Neuronal stem cell (in vitro differentiated cells): ENCODE data around the gene FIGLA.

ENCODE experiments used
- DNase-seq: peaks from one replicate; pipeline ENCODE4 v3.0.0-alpha.2; 2013; ENCODE audit warnings: low spot score
- H2AFZ ChIP-seq: one replicate; pipeline ENCODE4 v1.6.1; 2013; ENCODE audit warnings: mild to moderate bottlenecking, low read length, inconsistent platforms
- H2AK5ac ChIP-seq: 2 replicates; pipeline ENCODE4 v1.6.1; 2013; ENCODE audit warnings: low read depth, mild to moderate bottlenecking, inconsistent platforms, low read length, moderate library complexity, mixed read lengths
- H2BK120ac ChIP-seq: 2 replicates; pipeline ENCODE4 v1.6.1; 2013; ENCODE audit warnings: low read depth, mild to moderate bottlenecking, inconsistent platforms, low read length, moderate library complexity, mixed read lengths
- H2BK12ac ChIP-seq: one replicate; pipeline ENCODE4 v1.6.1; 2013; ENCODE audit warnings: low read length, inconsistent platforms
- H2BK15ac ChIP-seq: 2 replicates; pipeline ENCODE4 v1.6.1; 2013; ENCODE audit warnings: mild to moderate bottlenecking, low read length, inconsistent platforms, mixed read lengths
- H2BK5ac ChIP-seq: one replicate; pipeline ENCODE4 v1.6.1; 2013; ENCODE audit warnings: inconsistent platforms, mild to moderate bottlenecking, low read length, moderate library complexity
- H3K14ac ChIP-seq: one replicate; pipeline ENCODE4 v1.6.1; 2013; ENCODE audit warnings: low read length, inconsistent platforms
- H3K18ac ChIP-seq: 2 replicates; pipeline ENCODE4 v1.6.1; 2013; ENCODE audit warnings: low read length, inconsistent platforms
- H3K23ac ChIP-seq: 2 replicates; pipeline ENCODE4 v1.6.1; 2013; ENCODE audit warnings: low read depth, mild to moderate bottlenecking, mixed read lengths, low read length, inconsistent platforms; ENCODE audit not compliant: poor library complexity
- H3K27ac ChIP-seq: replicated peaks from 3 replicates; pipeline ENCODE4 v1.5.1; 2013; ENCODE audit warnings: low read length, inconsistent platforms
- H3K27me3 ChIP-seq, 3 experiments: 2 replicates each; pipeline ENCODE4 v1.6.1; 2013; ENCODE audit warnings: low read length in 3 of 3, mild to moderate bottlenecking in 2 of 3, inconsistent platforms in 1 of 3, low read depth in 1 of 3, mixed read lengths in 1 of 3, moderate library complexity in 1 of 3; ENCODE audit not compliant: control insufficient read depth in 3 of 3, insufficient read depth in 3 of 3
- H3K36me3 ChIP-seq, 2 donors: replicated peaks in 1 of 2; 2 replicates each; pipeline ENCODE4 v1.6.1; 2013; ENCODE audit warnings: low read length in 2 of 2; ENCODE audit not compliant: control insufficient read depth in 2 of 2, insufficient read depth in 2 of 2
- H3K4ac ChIP-seq: 2 replicates; pipeline ENCODE4 v1.6.1; 2013; ENCODE audit warnings: inconsistent platforms, mild to moderate bottlenecking, low read length, moderate library complexity
- H3K4me1 ChIP-seq, 2 donors: 1 replicate in 1 of 2; 2 replicates in 1 of 2; pipeline ENCODE4 v1.6.1; 2013; ENCODE audit warnings: low read length in 2 of 2, low read depth in 1 of 2; ENCODE audit not compliant: control insufficient read depth in 2 of 2, insufficient read depth in 1 of 2
- H3K4me2 ChIP-seq: one replicate; pipeline ENCODE4 v1.6.1; 2013; ENCODE audit warnings: mild to moderate bottlenecking, low read length, inconsistent platforms; ENCODE audit not compliant: insufficient read depth, poor library complexity, severe bottlenecking
- H3K4me3 ChIP-seq, 2 donors: 2 replicates each; pipeline ENCODE4 v1.5.1; 2013; ENCODE audit warnings: low read length in 2 of 2, mild to moderate bottlenecking in 2 of 2, inconsistent platforms in 1 of 2, moderate library complexity in 1 of 2
- H3K79me1 ChIP-seq: one replicate; pipeline ENCODE4 v1.6.1; 2013; ENCODE audit warnings: low read depth, mild to moderate bottlenecking, inconsistent platforms, low read length, moderate library complexity
- H3K9ac ChIP-seq: one replicate; pipeline ENCODE4 v1.6.1; 2013; ENCODE audit warnings: mild to moderate bottlenecking, low read depth, low read length, inconsistent platforms; ENCODE audit not compliant: poor library complexity
- H3K9me3 ChIP-seq, 2 donors: replicated peaks in 1 of 2; 2 replicates each; pipeline versions ENCODE3 to v1.6.1; 2013; ENCODE audit warnings: low read length in 2 of 2, mild to moderate bottlenecking in 2 of 2, inconsistent platforms in 1 of 2, low read depth in 1 of 2, mixed read lengths in 1 of 2, moderate library complexity in 1 of 2; ENCODE audit not compliant: control insufficient read depth in 2 of 2, insufficient read depth in 1 of 2
- H4K8ac ChIP-seq: one replicate; pipeline ENCODE4 v1.6.1; 2013; ENCODE audit warnings: low read depth, mild to moderate bottlenecking, inconsistent platforms, low read length, moderate library complexity
- H4K91ac ChIP-seq: one replicate; pipeline ENCODE4 v1.6.1; 2013; ENCODE audit warnings: low read length, low read depth, mild to moderate bottlenecking, inconsistent platforms; ENCODE audit not compliant: poor library complexity
- WGBS, 2 donors: extraction: QIAGEN DNeasy Blood & Tissue Kit; methylation state at CpG; one replicate each; pipeline ENCODE4 v1.1.7; 2013; ENCODE audit warnings: missing lambda C conversion rate in 2 of 2, mixed read lengths in 1 of 2; ENCODE audit not compliant: insufficient read length in 2 of 2, insufficient replicate concordance in 1 of 2; ENCODE audit errors: extremely low coverage in 2 of 2; 5-methylcytosine and 5-hydroxymethylcytosine counted together

The FIGLA gene

GRCh38 chr2:70738159-70738558 lies 52.3 kb downstream of the FIGLA start:
- Histone ChIP-seq H3K14ac (no peak overlapping the region), H3K4me3 (no peak overlapping the region), H3K27ac (no peak overlapping the region), H2BK120ac (no peak overlapping the region), H3K23ac (no peak overlapping the region), H2BK15ac (no peak overlapping the region), H4K8ac (no peak overlapping the region), H2BK12ac (no peak overlapping the region), H2AFZ (no peak overlapping the region), H3K4me1 (peaks cover 21 to 31% of the 10 kb centered on the region in 2 donors), H4K91ac (no peak overlapping the region), H2AK5ac (no peak overlapping the region), H3K27me3 (no peaks in the 10 kb centered on the region), H3K36me3 (peaks cover 0 to 7% of the 10 kb centered on the region in 2 donors), H3K18ac (no peak overlapping the region), H2BK5ac (no peak overlapping the region), H3K4me2 (no peak overlapping the region), H3K9me3 (peaks cover 0 to 7% of the 10 kb centered on the region in 2 donors), H3K9ac (no peak overlapping the region), H3K79me1 (no peaks in the 10 kb centered on the region), H3K4ac (no peak overlapping the region)
- no peak for DNase-seq
- WGBS, 2 donors: no CpG with 5 or more reads among the region's 2 CpGs

GRCh38 chr2:70735071-70735470 lies 55.4 kb downstream of the FIGLA start:
- H3K27ac ChIP-seq: no peak overlapping the region
- DNase-seq: no peak
- no peak overlapping the region for H3K23ac ChIP-seq
- H3K14ac ChIP-seq: no peak overlapping the region
- no CpG with 5 or more reads among the region's 2 CpGs for whole genome bisulfite sequencing, 2 donors
- peaks cover 0 to 3% of the 10 kb centered on the region in 2 donors for H3K9me3 ChIP-seq
- no peak overlapping the region for H2BK120ac ChIP-seq
- no peak overlapping the region for H2BK15ac ChIP-seq
- no peak overlapping the region for H3K9ac ChIP-seq
- no peak overlapping the region for H2BK12ac ChIP-seq
- no peak overlapping the region for H3K4me2 ChIP-seq
- H3K18ac ChIP-seq: no peak overlapping the region
- no peak overlapping the region for H3K4ac ChIP-seq
- no peak overlapping the region for H3K4me3 ChIP-seq
- H4K8ac ChIP-seq: no peak overlapping the region
- no peak overlapping the region for H4K91ac ChIP-seq
- H2AK5ac ChIP-seq: no peak overlapping the region
- H3K27me3 ChIP-seq: no peaks in the 10 kb centered on the region
- no peaks in the 10 kb centered on the region for H3K36me3 ChIP-seq
- H2AFZ ChIP-seq: no peak overlapping the region
- no peak overlapping the region for H2BK5ac ChIP-seq
- no peaks in the 10 kb centered on the region for H3K79me1 ChIP-seq
- peaks cover 26 to 42% of the 10 kb centered on the region in 2 donors for H3K4me1 ChIP-seq

- Histone ChIP-seq H3K18ac (no peak overlapping the region), H2AK5ac (no peak overlapping the region), H2BK15ac (no peak overlapping the region), H3K23ac (no peak overlapping the region), H4K8ac (no peak overlapping the region), H3K27ac (no peak overlapping the region), H3K79me1 (no peaks in the 10 kb centered on the region), H3K14ac (no peak overlapping the region), H2BK5ac (no peak overlapping the region), H3K4me1 (peaks cover 26 to 46% of the 10 kb centered on the region in 2 donors), H3K4ac (no peak overlapping the region), H3K4me3 (no peak overlapping the region), H3K27me3 (no peaks in the 10 kb centered on the region), H2BK12ac (no peak overlapping the region), H3K4me2 (no peak overlapping the region), H2AFZ (no peak overlapping the region), H2BK120ac (no peak overlapping the region), H3K36me3 (no peaks in the 10 kb centered on the region), H4K91ac (no peak overlapping the region), H3K9me3 (no peaks in the 10 kb centered on the region), H3K9ac (no peak overlapping the region)
- DNase-seq: no peak
- no CpG with 5 or more reads among the region's 7 CpGs for WGBS, 2 donors
Observed at GRCh38 chr2:70733646-70734180, 56.7 kb downstream of the FIGLA start.

DNA sequence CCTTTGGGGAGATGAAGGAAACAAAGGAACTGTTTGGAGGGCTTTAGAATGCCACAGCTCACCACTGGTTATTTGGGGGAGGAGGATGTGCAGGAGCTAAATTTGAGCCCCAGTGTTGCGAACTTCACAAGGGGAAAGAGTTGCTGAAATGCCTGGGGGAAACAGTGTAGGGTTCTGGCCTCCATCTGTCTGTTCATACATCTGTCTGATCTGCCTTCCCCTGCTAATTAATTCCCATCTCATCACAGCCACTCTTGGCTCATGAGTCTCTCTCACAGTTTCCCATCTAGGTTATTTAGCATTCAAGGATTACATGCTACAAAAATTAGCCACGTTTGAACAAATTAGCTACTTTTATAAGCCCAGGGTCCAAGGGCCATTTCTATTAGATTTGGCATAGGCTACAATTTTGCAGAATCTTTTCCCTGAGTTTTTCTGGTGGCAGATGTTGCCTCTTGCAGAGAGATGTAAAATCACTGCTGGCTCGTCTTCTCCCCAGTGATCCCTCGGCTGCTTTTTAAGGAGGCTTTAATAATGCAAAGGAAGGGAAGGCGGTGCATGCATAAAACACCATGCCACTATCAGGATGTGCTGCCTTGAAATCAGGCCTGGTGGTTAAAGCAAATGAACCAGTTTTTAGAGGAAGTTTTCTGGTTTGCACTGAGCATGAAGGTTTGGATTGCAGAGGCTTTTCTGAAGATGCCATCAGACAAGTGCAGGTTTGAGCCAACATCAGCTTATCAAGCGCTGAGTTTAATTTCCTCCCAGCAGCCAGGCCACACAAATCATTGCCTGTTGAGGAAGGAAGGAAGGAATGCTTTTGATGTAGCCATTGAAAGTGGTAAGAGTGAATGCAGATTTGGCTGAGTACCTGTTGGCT lies 57.4 kb downstream of the FIGLA start:
- Histone ChIP-seq H3K4me3 (no peak overlapping the region), H3K27me3 (no peaks in the 10 kb centered on the region), H2AK5ac (no peak overlapping the region)

More for the DNA sequence above, 57.4 kb downstream of the FIGLA start:
- no peak overlapping the region for H2BK120ac ChIP-seq
- H3K4ac ChIP-seq: no peak overlapping the region
- H4K8ac ChIP-seq: no peak overlapping the region
- no peak overlapping the region for H3K23ac ChIP-seq
- no peak overlapping the region for H2BK12ac ChIP-seq
- no peak overlapping the region for H2BK5ac ChIP-seq
- no peak overlapping the region for H4K91ac ChIP-seq
- H3K79me1 ChIP-seq: no peaks in the 10 kb centered on the region
- H3K4me1 ChIP-seq: peaks cover 24 to 46% of the 10 kb centered on the region in 2 donors
- H3K14ac ChIP-seq: no peak overlapping the region
- no peak for DNase-seq
- WGBS, 2 donors: no CpG with 5 or more reads among the region's 6 CpGs
- H3K27ac ChIP-seq: no peak overlapping the region
- no peaks in the 10 kb centered on the region for H3K36me3 ChIP-seq
- H3K4me2 ChIP-seq: no peak overlapping the region
- H3K9me3 ChIP-seq: no peaks in the 10 kb centered on the region
- H3K18ac ChIP-seq: no peak overlapping the region
- no peak overlapping the region for H2BK15ac ChIP-seq
- no peak overlapping the region for H2AFZ ChIP-seq
- H3K9ac ChIP-seq: no peak overlapping the region
